ENCODE measurements around the gene TIPARP. TPM values are rescaled to one million over a fixed set of nuclear protein-coding genes. Genes with fewer than 3 reads are reported as not detected.

Gene TIPARP
- total and polyA plus RNA-seq, 2 of the 8 experiments (the other 6 are each of a cell fraction or from before 2014, with no cell fraction given) = 1.6 to 5.8 TPM

- TF ChIP-seq ATF3 (IDR thresholded peaks at IDR 0.05; ENCODE audit: insufficient read depth, low read depth, low read length) (no peak), E2F6 (IDR thresholded peaks at IDR 0.05) (no peak), MAX (IDR thresholded peaks at IDR 0.05) (no peak), TCF12 (IDR thresholded peaks at IDR 0.05; ENCODE audit: low read depth, low read length) (no peak), NRF1 (IDR thresholded peaks at IDR 0.05; ENCODE audit: low read depth, low read length) (no peak), CTCF (IDR thresholded peaks at IDR 0.05; ENCODE audit: control extremely low read depth in 1 of 3, insufficient read depth in 1 of 3, low read depth in 1 of 3, low read length in 3 of 3) (no peak), RXRA (IDR thresholded peaks at IDR 0.05; ENCODE audit: insufficient read depth, low read depth, low read length) (no peak), FOSL1 (IDR thresholded peaks at IDR 0.05; ENCODE audit: insufficient read depth, low read depth, low read length) (no peak)
Observed at GRCh38 chr3:156728267-156728985, 54.0 kb downstream of the TIPARP start (continued).
